IMR-90 (cell line): ENCODE data around the gene ELOVL1. TPM values are rescaled to one million over a fixed set of nuclear protein-coding genes. Genes with fewer than 3 reads are reported as not detected.

Source experiments
- ATAC-seq: fragments of 200-7000 bp; cut with Tn5 transposase; 2 replicates; pipeline ENCODE4 v1.9.1; 2020; ENCODE audit warnings: low read depth, mild to moderate bottlenecking, moderate library complexity
- BruUV-seq: library from RNA; stranded (reverse); fragments of 400-500 nt; replicated peaks from 2 replicates; lab custom pipeline; 2021; lab: Mats Ljungman, UMichigan
- CTCF ChIA-PET: fragments of 300-600 bp; formaldehyde crosslinking; extraction: SDS; loops from one replicate; lab custom pipeline; 2021; ENCODE audit warnings: antibody characterized with exemption; lab: Yijun Ruan, JAX
- POLR2A ChIA-PET: fragments of 300-600 bp; sonication (Branson Sonifier 250); formaldehyde crosslinking; loops from one replicate; lab custom pipeline; 2022; ENCODE audit warnings: antibody characterized with exemption; ENCODE audit not compliant: unreplicated experiment; lab: Charles Lee
- DNase-seq: peaks from one replicate; pipeline ENCODE4 v3.0.0; 2013
- H2AFZ ChIP-seq: replicated peaks from 2 replicates; pipeline ENCODE3; 2013; ENCODE audit warnings: low read length, mild to moderate bottlenecking; ENCODE audit not compliant: poor library complexity
- H2AK5ac ChIP-seq: 2 replicates; pipeline ENCODE4 v1.6.1; 2013; ENCODE audit warnings: low read depth, low read length, inconsistent platforms
- H2AK9ac ChIP-seq: replicated peaks from 2 replicates; pipeline ENCODE3; 2013; ENCODE audit warnings: mild to moderate bottlenecking, low read depth, low read length, moderate library complexity; ENCODE audit not compliant: poor library complexity
- H2BK120ac ChIP-seq: 2 replicates; pipeline ENCODE4 v1.6.1; 2013; ENCODE audit warnings: low read depth, low read length, inconsistent platforms
- H2BK15ac ChIP-seq: 3 replicates; pipeline ENCODE4 v1.6.1; 2013; ENCODE audit warnings: low read depth, low read length, inconsistent platforms
- H2BK20ac ChIP-seq: 2 replicates; pipeline ENCODE4 v1.6.1; 2013; ENCODE audit warnings: low read depth, mild to moderate bottlenecking, inconsistent platforms, low read length, moderate library complexity
- H2BK5ac ChIP-seq: 2 replicates; pipeline ENCODE4 v1.6.1; 2013; ENCODE audit warnings: mild to moderate bottlenecking, low read depth, low read length, inconsistent platforms; ENCODE audit not compliant: poor library complexity, severe bottlenecking
- H3K14ac ChIP-seq: replicated peaks from 2 replicates; pipeline ENCODE4 v1.6.1; 2013; ENCODE audit warnings: low read depth, low read length, inconsistent platforms
- H3K18ac ChIP-seq: 2 replicates; pipeline ENCODE4 v1.6.1; 2013; ENCODE audit warnings: low read depth, low read length, control low read depth
- H3K23ac ChIP-seq: 2 replicates; pipeline ENCODE4 v1.6.1; 2013; ENCODE audit warnings: low read depth, low read length, inconsistent platforms
- H3K27ac ChIP-seq: 2 replicates; pipeline ENCODE4 v1.5.1; 2013; ENCODE audit warnings: mild to moderate bottlenecking, control low read depth, low read length; ENCODE audit not compliant: insufficient read depth
- H3K27me3 ChIP-seq: 2 replicates; pipeline ENCODE4 v1.6.1; 2013; ENCODE audit warnings: low read length; ENCODE audit not compliant: control insufficient read depth, insufficient read depth
- H3K36me3 ChIP-seq: 2 replicates; pipeline ENCODE4 v1.6.1; 2013; ENCODE audit warnings: low read length, mixed read lengths; ENCODE audit not compliant: control insufficient read depth, insufficient read depth
- H3K4ac ChIP-seq: 2 replicates; pipeline ENCODE4 v1.6.1; 2013; ENCODE audit warnings: low read depth, low read length, inconsistent platforms
- H3K4me1 ChIP-seq: 2 replicates; pipeline ENCODE4 v1.6.1; 2013; ENCODE audit warnings: low read length, mixed read lengths; ENCODE audit not compliant: control insufficient read depth, insufficient read depth
- H3K4me2 ChIP-seq: 2 replicates; pipeline ENCODE4 v1.6.1; 2013; ENCODE audit warnings: low read depth, mild to moderate bottlenecking, control low read depth, low read length, moderate library complexity
- H3K4me3 ChIP-seq: 2 replicates; pipeline ENCODE4 v1.5.1; 2013; ENCODE audit warnings: low read depth, mild to moderate bottlenecking, control low read depth, low read length, moderate library complexity; ENCODE audit not compliant: insufficient read depth
- H3K56ac ChIP-seq: 2 replicates; pipeline ENCODE4 v1.6.1; 2013; ENCODE audit warnings: low read length, inconsistent platforms; ENCODE audit not compliant: insufficient read depth; ENCODE audit errors: extremely low read depth
- H3K79me1 ChIP-seq, 2 experiments: 2 replicates each; pipeline ENCODE4 v1.6.1; 2013; ENCODE audit warnings: low read length in 2 of 2, inconsistent platforms in 1 of 2, low read depth in 1 of 2
- H3K9ac ChIP-seq: 2 replicates; pipeline ENCODE4 v1.6.1; 2013; ENCODE audit warnings: low read depth, low read length, control low read depth
- H3K9me1 ChIP-seq: 2 replicates; pipeline ENCODE4 v1.6.1; 2013; ENCODE audit warnings: low read length, inconsistent platforms; ENCODE audit not compliant: insufficient read depth
- H3K9me3 ChIP-seq: 2 replicates; pipeline ENCODE4 v1.6.1; 2013; ENCODE audit warnings: low read length; ENCODE audit not compliant: control insufficient read depth, insufficient read depth
- H4K20me1 ChIP-seq: 2 replicates; pipeline ENCODE4 v1.6.1; 2013; ENCODE audit warnings: low read length, inconsistent platforms; ENCODE audit not compliant: insufficient read depth
- H4K5ac ChIP-seq: 2 replicates; pipeline ENCODE4 v1.6.1; 2013; ENCODE audit warnings: mild to moderate bottlenecking, low read depth, low read length, control low read depth
- H4K8ac ChIP-seq, 2 experiments: 2 replicates each; pipeline ENCODE4 v1.6.1; 2013; ENCODE audit warnings: low read depth in 2 of 2, low read length in 2 of 2, control low read depth in 1 of 2, inconsistent platforms in 1 of 2
- H4K91ac ChIP-seq: 2 replicates; pipeline ENCODE4 v1.6.1; 2013; ENCODE audit warnings: low read depth, low read length, inconsistent platforms; ENCODE audit not compliant: insufficient read depth
- BHLHE40 ChIP-seq: fragments of 150-350 bp; IDR thresholded peaks from 2 replicates; pipeline ENCODE4 v1.6.1; 2016; ENCODE audit warnings: mild to moderate bottlenecking, low read depth, low read length
- CHD1 ChIP-seq: IDR thresholded peaks from 2 replicates; pipeline ENCODE4 v1.6.1; 2012; ENCODE audit warnings: low read depth, low read length, improper control_type of control experiment
- WGBS, 2 experiments: methylation state at CpG; one replicate each; pipeline versions ENCODE4 v1.1.5 to v1.1.7; 2013; ENCODE audit warnings: missing lambda C conversion rate in 2 of 2; ENCODE audit not compliant: insufficient read length in 1 of 2; ENCODE audit errors: extremely low coverage in 2 of 2; 5-methylcytosine and 5-hydroxymethylcytosine counted together
- dilution Hi-C: fragments of 300-500 bp; cut with HindIII; formaldehyde crosslinking; loops from one replicate; pipeline ENCODE4 v1.14.3; 2018; ENCODE audit warnings: low sequenced_read_pairs; ENCODE audit not compliant: unreplicated experiment
- in situ Hi-C: fragments of 300-500 bp; cut with MboI; formaldehyde crosslinking; loops from 3 replicates; pipeline ENCODE4 v1.14.3; 2019; ENCODE audit warnings: low sequenced_read_pairs, inconsistent platforms, mixed read lengths
- intact Hi-C: fragments of 100-400 bp; cut with micrococcal nuclease; formaldehyde crosslinking; loops from 2 replicates; pipeline ENCODE4 v1.10.0; 2022
- polyA plus RNA-seq, 3 experiments: library from polyadenylated mRNA; depleted of rRNA; stranded (reverse); fragments of >200 nt; gene quantifications; 2 replicates each; pipeline ENCODE4 v1.2.3, GENCODE V29; 2012; ENCODE audit warnings: low replicate concordance in 1 of 3
- total RNA-seq: library from RNA; depleted of rRNA; stranded (reverse); fragments of >200 nt; gene quantifications from 2 replicates; pipeline ENCODE4 v1.2.3, GENCODE V29; 2012

The ELOVL1 gene
- total and polyA plus RNA-seq, 2 of the 4 experiments (the other 2 are of a cell fraction), result 88.9 to 211 TPM

GRCh38 chr1:43348809-43349593, 18.8 kb downstream of the ELOVL1 start:
- POLR2A ChIA-PET, result no interaction called here
- H3K27ac ChIP-seq, result peak overlapping the region; percentile 88
- peak overlapping the region; percentile 91 for H3K18ac ChIP-seq
- peak overlapping the region; percentile 74 for H2BK120ac ChIP-seq
- H2BK5ac ChIP-seq, result peak overlapping the region; percentile 55
- H3K14ac ChIP-seq, result peak overlapping the region; percentile 74
- in situ Hi-C loops (no loop called here), intact Hi-C loops (no loop called here), dilution Hi-C loops (no loop called here)
- peak overlapping the region; percentile 78 for H2AK5ac ChIP-seq
- peak overlapping the region; percentile 79; the same call in 2 of the 3 replicates for H2BK15ac ChIP-seq
- peak overlapping the region; percentile 68 for H3K4me2 ChIP-seq
- H3K23ac ChIP-seq, result peak overlapping the region; percentile 82; the same call in 1 of the 2 replicates
- 0 out of 2 replicates have a peak, but pooled peaks cover 7% of the 10 kb centered on the region for H3K27me3 ChIP-seq
- H3K9me3 ChIP-seq, result no peaks in the 10 kb centered on the region
- peak overlapping the region; percentile 51 for H3K9ac ChIP-seq
- ATAC-seq, result peak; percentile 44
- TF ChIP-seq CHD1 (no peak), BHLHE40 (0 out of 2 replicates have a peak, but pooled peaks have one; percentile 11)
- WGBS, 2 experiments, result 14% methylated on average over 18 of the region's 72 CpGs; no CpG with 5 or more reads in 1 of the 2 experiments
- H4K5ac ChIP-seq, result peak overlapping the region; percentile 90
- peaks cover 19% of the 10 kb centered on the region for H3K9me1 ChIP-seq
- H3K56ac ChIP-seq, result no peak overlapping the region
- peak overlapping the region; percentile 78 for H3K4ac ChIP-seq
- H2BK20ac ChIP-seq, result peak overlapping the region; percentile 88
- H2AFZ ChIP-seq, result peak overlapping the region; percentile 94
- H3K36me3 ChIP-seq, result no peaks in the 10 kb centered on the region
- H4K8ac ChIP-seq, result peak overlapping the region; percentile 74 to 78
- BruUV-seq, result no TSS peak
- peak overlapping the region; percentile 80 for H2AK9ac ChIP-seq
- H3K79me1 ChIP-seq, result no peaks in the 10 kb centered on the region
- peaks cover 3% of the 10 kb centered on the region; the same call in 1 of the 2 replicates for H4K20me1 ChIP-seq
- H3K4me1 ChIP-seq, result peaks cover 18% of the 10 kb centered on the region
- H3K4me3 ChIP-seq, result peak overlapping the region; percentile 19
- peak overlapping the region; percentile 90 for H4K91ac ChIP-seq
- CTCF ChIA-PET, result interaction anchor here (0.6 to 1.5 kb wide), 2 partner anchors 9 to 19 kb away, joined by 3 read pairs; partner anchors contain the start of gene ELOVL1
- DNase-seq, result no peak
